Dermis microvascular lymphatic vessel endothelial cell (primary cell): ENCODE measurements around the gene FGF13. TPM values are rescaled to one million over a fixed set of nuclear protein-coding genes. Genes with fewer than 3 reads are reported as not detected.

Source experiments
- DNase-seq, 2 donors: peaks; one replicate each; pipeline versions ENCODE4 v3.0.0 to v3.0.0-alpha.2; 2010; ENCODE audit warnings: low read depth in 2 of 2
- total RNA-seq: library from RNA; depleted of rRNA; stranded (reverse); fragments of >200 nt; gene quantifications from 2 replicates; pipeline ENCODE4 v1.2.1, GENCODE V29; 2014

FGF13 gene
- 20.4 and 25.7 TPM in 2 replicates for total RNA-seq

DNA sequence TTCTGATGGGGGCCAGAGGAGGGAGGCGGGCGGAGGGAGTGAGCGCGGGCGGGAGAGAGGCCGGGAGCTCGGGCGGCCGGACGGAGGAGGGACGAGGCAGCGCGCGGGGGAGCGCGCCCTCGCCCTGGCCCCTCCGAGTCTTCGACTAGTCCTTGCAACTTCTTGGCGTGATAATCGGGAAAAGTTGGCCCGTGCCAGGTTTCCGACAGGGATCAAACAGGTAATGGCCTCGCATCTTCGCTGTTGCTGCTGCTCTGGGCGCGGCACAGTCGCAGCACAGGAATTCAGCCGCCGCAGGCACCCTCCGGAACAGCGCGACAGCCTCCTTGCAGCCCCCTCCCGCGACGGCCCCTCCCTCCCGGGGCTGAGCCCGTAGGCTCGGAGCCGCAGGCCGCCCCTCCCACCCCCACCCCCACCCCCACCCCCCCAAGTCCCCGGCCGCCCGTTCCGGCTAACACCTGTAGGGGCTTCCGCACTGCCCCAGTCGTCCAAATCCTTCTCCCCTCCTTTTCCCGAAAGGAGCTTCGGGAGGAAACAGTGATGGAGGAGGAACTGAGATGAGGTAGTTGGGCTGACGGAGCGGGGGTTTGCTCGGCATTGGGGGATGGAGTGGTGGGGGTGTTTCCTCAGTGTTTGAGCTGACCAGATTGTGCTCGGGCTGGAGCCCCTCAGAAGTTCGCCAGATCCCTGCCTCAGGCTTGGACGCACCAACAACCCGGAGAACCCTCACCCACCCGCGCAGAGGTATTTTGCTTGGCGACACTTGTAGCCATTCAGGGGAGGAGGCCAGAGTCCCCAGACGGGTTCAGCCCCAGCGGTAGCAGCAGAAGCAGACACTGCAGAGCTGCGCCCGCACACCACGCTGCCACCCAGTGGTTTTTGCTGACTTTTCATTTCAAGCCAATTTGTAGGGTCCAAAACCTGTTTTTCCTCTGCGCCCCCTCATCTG is at the start of gene FGF13:
FGF13 (minus strand) TSS at position 319 of the 949 bp plus-strand sequence. CDS start 714 bp downstream, outside the sequence.
- peak in 1 of 2 donors; percentile 5 for DNase-seq

DNA sequence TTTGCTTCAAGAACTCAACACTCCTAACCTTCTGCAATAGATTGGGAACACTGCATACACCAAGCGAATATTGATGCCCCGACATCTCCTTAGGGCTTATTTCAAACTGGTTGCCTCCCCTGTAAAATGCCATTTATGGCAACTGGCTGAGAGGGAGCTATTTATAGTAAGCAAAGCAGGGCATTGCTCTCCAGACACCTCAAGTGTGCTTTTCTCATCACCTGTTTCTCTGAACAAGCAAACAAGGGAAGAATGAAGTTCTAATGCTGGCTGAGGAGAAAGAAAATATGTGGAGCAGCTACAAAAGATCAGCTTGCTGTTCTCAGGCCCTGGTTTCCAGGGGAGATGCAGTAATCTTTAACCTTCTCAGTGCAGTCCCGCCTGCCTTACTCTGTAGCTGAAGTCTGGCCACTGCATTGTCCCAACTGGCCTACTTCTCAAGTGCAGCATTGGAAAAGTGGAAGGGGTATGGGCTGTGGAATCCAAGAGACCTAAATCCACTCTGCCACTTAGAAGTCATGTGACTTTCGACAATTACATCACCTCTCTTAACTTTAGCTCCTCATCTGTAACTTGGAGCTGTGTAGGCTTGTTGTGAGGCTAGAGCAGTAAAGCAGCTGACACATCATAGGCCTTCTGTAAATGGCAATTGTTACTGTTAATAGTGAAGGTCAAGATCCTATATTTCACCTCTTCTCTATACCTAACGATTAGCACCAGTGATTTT is 47.9 kb upstream of the FGF13 start:
- DNase-seq, result no peak

DNA sequence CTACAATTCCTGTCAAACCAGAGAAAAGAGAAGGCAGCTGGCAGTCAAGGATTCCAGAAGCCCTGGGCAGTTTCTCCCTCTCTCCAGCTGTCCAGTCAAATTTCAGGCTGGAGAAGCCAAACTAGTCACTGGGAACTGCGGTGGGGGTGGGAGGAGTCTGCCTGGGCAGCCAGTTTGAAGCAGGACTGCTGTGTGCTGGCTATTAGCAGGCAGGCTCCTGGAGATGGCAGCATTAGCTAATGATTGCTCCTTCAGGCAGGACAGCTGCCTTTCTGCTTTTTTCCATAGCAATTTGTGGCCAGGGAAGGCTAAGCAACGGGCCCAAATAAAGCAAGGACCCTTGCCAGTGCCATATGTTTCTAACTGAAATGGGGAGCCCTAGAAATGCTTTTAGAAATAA is 44.7 kb upstream of the FGF13 start:
- peak in 1 of 2 donors; percentile 6 for DNase-seq

DNA sequence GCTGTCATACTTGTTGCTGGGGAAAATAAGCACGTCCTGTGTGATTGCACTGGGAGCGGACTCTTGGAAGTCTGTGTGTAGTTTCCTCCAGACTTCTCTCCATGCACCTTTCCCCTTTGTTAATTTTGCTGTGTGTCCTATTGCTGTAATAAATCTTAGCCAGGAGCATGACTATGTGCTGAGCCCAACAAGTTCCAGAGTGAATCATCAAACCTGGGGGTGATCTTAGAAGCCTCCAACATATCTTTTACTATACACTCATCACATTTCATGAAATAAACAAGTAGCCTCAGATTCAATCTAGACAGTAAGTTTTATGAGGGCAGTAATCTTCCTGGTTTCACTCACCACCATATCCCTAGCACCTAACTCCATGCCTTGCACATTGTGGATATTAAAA is 43.3 kb upstream of the FGF13 start:
- no peak for DNase-seq

DNA sequence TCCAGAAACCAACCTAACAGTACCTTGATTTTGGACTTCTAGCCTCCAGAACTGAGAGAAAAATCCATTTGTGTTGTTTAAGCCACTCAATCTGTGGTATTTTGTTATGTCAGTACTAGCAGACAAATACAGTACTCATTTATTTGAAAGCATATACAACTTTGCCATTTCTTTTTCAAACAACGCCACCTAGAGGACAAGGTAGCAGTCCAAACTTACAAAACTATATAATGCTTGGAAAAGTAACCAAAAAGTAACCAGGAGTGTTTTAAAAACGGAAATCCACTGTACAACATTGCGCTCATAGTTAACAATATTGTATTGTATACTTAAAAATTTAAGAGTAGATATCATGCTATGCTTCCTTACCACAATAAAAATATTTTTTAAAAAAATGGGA is 37.0 kb upstream of the FGF13 start:
- DNase-seq, result peak; percentile 15

DNA sequence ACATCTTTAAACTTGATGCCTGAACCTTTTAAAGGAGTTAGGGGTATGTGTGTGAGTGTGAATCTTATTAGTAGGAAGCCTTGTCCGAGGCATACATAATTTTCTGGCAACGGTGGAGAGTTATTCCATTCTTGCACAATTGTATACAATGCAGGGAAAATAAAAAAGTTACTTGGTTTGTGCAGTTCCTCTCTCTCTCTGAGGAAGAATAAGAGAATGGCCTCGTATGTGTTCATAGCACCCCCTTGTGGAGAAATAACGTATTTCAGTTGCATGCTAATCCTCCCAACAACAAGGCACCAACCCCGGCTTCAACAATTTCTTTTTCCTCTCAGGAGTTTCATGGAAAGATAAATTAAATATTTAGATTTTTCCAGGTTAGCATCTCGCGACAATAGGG is 33.7 kb upstream of the FGF13 start:
- peak; percentile 43 to 48 for DNase-seq

DNA sequence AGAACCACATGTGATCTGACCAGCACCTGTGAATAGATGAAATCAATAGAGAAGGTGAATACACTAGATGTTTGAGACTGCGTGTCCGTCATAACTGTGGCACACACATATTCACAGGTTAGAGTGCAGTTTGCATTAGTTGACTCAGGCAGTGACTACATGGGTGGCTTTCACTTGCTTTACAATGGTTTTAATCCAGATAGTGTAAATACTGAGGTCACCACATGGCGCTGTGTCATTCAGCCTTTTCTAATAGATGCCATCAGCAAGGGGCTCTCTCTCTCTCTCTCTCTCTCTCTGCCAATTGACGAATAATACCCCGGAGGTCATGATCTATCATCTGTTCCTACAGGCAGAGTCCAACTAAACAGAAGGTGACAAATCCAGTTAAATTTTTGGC is 30.7 kb upstream of the FGF13 start:
- no peak for DNase-seq

DNA sequence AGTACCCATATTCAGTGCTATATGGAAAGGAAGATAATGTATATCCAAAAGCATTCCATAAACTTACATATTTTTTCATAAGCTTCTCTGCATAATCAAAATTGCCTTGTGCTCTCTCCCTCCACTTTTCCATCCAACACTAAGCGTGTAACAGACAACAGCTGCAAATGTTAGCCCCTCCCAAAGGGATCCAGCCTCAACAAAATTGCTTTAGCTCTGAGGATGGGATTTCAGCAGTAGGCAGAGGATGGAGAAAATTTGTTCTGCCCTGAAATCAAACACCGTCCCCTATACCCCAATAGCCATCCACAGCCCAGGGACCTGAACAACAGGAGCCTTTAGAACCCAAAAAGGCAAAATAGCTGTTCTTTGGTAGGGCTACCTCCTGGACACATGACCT is 28.8 kb upstream of the FGF13 start:
- DNase-seq, result no peak

DNA sequence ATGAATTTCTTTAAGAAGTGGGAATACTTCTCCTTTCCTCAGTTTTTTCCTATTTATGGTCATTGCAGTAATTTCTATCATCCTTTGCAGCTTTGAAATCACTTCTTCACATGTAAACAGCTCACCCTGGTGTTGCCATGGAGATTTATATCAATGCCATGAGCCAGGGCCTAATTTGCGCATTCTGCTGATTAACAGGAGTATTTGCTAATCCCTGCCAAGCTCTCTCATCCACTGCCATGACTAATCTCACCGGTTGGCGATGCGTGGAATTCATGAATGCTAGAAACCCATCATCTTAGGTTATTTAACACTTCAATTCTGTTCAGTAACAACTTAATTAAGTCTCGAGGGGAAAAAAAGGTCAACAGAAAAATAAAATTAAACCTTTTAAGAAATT is 11.8 kb upstream of the FGF13 start:
- no peak for DNase-seq

DNA sequence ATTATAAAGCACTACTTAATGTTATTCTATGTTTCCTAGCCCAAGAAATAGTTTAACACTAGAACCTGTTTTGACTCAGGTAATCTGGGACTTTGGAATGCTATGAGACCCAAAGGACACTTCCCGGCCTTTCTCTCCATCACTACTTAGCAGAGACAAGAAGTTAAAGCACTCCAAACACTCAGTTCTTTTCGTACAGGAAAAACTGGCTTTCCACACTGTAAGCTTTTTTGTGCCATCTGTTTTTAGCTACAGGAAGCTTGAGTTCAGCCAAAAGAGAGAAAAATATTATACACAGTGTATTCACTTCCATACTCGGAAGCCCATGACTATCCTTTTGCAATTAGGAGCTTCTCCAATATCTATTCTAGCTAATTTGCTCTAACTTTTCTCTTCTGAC is 7.9 kb upstream of the FGF13 start:
- no peak for DNase-seq

DNA sequence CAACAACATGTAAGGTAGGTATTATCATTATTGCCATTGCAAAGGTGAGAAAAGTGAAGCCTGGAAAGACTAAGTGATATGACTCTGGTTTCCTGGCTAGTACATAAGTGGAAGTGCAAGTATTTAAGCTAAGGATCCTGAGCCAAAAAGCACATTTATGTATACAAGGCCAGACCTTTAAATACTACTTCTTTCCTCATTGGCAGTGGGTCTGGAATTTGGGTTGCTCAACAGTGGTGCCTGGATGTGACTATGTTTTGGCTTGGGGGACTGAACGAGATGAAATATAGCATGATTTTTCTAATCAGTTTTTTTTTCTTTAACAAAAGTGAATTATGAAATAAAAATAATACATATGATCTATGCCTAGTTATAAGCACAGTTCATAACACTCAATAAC is 7.4 kb upstream of the FGF13 start:
- DNase-seq, result no peak

DNA sequence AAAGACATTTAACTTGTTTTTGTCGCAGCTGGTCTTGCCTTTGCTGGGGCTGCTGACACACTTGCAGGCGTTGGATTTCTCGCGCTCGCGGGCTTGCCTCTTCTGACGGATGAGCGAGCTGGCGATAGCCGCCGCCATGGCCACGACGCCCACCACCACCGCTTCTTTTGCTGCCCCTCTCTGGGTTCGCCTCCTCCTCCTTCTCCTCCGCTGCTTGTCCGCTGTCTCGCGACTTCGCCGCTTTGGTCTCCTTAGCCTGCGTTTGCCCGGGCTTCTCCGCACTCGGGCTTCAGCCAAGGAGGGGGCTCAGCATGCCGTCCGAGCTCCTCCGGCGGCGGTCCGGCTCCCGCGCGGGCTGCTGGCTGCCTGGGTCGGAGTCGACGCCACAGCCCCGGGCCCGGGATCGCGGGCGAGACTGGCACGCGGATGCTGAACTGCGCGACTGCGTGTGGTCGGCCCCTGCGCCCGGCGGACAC is 613 bp downstream of the FGF13 start:
- DNase-seq, result no peak

DNA sequence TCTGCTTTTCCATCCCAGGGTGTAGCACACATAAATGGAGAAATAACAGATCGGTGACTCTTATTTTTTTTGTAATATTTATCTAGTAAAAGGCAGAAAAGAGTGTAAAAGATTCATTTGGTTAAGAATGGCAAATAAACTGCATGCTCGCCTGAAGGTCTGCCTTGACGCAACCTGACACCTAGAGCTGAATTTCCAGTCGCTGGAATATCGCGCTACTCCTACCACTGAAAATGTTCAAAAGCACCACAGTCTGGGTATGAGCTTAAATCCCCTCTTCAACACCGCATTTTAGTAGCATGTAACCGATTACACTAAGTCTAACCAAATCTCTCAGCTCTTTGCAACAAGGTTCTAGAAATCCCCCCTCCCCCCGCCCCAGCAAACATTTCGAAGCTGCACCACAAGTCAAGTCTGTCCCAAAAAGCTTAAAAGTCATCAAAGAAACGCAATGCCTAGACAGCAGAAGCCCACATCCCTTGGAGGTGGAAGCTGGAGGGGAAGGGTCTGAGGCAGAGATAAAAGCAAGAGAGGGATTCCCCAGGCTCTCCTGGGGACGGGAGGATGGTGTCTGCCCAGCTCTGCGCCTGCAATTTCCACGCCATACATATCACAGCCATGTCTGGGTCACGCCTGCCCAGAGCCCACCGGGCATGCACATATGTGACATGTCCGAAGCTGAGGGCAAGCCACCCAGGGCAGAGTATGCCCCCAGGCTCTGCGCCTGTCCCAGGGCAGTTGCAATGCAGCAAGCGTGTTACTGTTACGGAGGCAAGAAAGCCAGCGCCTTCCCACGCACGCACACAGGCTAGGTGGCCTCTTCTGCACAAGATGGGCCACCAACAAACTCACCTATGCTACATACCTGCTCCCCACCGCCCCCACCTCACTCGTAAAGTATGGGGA is 1.4 kb downstream of the FGF13 start:
- DNase-seq, result no peak

DNA sequence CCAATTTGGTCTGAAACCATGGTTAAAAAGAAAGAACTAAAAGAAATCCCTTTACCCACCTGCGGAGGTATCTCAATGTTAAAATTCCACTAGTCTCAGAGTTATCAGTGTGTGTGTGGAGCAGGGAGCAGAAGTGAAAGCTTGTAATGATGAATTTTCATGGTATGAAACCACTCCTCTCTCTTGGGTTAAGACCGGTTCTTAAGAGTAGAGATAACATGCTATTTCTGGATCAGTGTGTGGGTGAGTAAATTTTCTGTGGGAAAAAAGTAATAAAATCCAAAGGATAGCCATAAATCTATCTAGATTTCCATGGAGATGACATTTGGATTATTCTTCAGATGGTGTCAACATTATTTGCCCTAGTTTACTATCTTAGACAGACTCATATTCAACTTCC is 3.2 kb downstream of the FGF13 start:
- DNase-seq, result no peak

DNA sequence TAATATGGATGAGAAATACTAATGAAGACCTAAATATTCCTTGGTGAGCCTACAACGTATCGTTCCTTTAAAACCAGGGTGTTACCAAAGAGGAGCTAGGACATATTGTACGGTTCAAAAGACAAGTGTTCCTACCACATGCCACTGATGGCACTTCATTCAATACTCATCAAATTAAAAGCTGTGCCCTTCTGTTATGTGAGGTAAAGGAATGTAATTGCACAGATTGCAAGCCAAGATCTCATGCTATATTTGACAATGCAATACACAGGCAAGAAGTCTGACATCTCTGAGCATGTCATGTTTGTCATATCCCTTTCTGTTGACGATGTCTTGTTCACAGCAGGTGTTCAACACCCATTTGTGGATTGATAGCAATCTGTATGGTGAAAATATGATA is 6.9 kb downstream of the FGF13 start:
- DNase-seq, result no peak

DNA sequence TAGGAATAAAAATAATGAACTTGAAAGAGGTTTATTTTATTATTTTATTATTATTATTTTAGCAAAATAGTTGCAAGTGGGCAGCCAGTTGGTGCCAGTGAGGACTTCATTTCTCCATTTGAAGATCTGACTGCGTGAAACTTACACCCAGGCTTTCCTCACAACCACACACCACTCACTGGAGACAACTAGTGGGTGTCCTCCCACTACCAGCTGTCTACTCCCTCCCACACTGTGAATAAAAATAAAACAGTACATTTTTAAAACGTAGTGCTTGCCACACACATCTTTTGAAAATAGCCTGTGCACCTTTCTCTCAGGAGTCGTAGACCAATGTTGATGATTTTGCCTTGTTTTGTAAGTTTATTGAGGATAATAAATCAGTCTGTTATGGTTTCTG is 7.4 kb downstream of the FGF13 start:
- no peak for DNase-seq

DNA sequence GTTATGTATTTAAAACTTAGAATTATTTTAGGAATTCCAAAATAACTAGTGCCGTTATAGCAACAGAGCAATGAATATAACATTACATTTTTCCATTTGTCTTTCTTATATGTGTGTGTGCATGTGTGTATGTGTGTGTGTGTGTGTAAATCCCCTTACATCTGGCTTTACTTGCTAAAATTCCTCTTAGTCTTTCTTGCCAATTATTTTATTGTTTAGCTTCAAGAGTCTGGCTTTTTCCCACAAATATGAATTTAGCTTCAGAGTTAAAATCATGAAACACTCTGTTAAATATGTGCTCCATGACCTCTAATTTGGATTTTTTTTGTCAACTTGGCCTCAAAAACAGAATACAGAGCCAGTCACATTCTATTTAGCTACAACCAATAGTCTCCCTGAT is 18.9 kb downstream of the FGF13 start:
- DNase-seq, result no peak

DNA sequence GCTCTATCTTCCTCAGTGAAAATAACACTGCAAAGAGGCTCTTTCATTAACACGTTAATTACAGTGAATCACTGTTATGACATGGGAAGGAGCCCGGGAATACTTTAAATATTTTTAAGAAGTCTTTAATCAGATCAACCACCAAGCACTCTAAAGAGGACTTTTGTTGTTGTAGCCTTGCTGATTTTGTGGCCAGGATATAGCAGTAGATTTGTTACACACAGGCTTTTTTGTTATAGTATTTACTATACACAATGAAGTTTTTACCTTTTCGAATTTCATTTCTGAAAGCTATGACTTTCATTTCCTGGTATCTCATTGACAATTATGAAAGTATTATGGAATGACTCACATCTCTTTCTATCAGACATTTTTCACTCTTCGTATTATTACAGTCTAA is 20.3 kb downstream of the FGF13 start:
- no peak for DNase-seq

DNA sequence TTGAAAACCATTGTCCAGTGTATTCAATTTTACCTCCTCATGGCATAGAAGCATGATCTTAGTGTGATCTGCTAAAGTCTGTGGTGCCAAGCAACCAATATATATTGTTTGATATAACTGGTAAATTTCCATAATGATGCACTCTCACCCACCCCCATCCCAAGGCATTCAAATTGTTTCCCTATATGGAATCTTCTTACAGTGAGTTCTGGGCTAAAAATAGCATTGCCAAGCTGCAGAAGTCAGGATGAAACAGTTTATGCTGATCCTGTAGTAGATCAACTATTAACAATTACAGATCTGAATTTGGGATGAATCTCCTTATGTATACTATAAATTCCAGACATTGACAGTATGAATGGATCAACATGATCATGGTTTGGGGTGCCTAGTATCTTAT is 20.9 kb downstream of the FGF13 start:
- no peak for DNase-seq

DNA sequence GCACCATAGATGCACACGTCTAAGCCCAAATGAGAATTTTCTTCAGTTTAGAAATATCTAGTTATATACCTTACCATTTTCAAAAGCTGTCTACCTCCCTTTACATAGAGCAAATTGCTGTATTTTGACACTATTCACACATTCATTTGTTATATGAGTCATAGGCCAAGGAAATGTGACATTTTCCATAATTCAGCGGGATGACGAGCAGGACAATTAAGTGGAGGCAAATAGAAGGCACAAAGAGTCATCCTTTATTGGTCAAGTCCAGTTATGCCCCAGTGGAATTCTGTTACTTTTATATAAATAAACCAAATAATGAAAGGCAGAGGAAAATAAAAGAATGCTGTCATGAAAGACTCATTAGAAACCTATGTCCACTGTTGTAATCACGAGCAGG is 27.9 kb downstream of the FGF13 start:
- DNase-seq, result peak; percentile 1 to 17

DNA sequence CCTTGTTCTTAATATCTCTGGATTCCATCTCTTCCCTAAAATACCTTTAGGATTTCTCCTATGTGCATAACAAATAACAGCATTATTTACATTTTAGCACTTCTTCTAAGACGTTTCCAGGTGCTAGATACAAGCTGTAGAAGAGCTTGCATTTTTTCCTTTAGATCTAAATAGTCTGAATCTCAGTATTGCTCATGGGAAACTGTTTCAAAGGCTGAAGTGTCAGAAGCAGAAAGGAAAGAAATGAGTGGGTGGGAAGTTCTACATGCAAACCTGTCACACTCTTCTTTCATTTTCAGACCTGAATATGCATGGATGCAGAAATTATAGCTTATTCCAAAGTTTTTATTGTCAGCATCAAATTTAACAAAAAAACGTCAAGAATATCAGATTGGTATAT is 41.8 kb downstream of the FGF13 start:
- no peak for DNase-seq

DNA sequence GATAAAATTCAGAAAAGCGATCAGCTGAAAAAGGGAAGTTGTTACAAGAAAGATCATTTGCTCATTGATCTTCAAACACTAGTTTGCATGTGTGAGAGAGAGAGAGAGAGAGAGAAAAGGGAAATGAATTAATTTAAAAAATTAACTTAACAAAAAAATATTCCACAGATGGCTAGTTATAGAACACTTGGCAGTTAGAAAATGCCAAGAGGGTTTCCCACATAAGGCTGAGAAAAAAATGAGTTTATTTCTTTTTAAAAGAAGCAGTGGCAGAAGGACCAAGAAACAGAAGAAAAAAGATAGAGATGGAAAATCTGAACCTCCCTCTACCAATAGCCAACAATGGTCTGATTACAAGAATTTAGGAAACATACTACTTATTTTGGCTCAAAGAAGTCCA is 47.1 kb downstream of the FGF13 start:
- no peak for DNase-seq
